B cell (primary cell): Measurements from ENCODE around the gene GNAT3. TPM values are rescaled to one million over a fixed set of nuclear protein-coding genes. Genes with fewer than 3 reads are reported as not detected.

ENCODE experiments used
- ATAC-seq: fragments of 200-7000 bp; cut with Tn5 transposase; one replicate; pipeline ENCODE4 v1.10.0; 2021; ENCODE audit warnings: low read depth, mild to moderate bottlenecking, moderate number of reproducible peaks, moderate library complexity
- CTCF ChIA-PET: fragments of 350-600 bp; sonication (Branson Sonifier 250); formaldehyde crosslinking; loops from one replicate; lab custom pipeline; 2021; ENCODE audit warnings: antibody characterized with exemption, inconsistent platforms; lab: Charles Lee
- POLR2A ChIA-PET: fragments of 350-600 bp; sonication (Branson Sonifier 250); formaldehyde crosslinking; loops from one replicate; lab custom pipeline; 2021; ENCODE audit warnings: antibody characterized with exemption; lab: Charles Lee
- DNase-seq: peaks from one replicate; pipeline ENCODE4 v3.0.0; 2013
- H2AFZ ChIP-seq: 2 replicates; pipeline ENCODE4 v1.6.1; 2012; ENCODE audit warnings: mild to moderate bottlenecking, low read depth, low read length; ENCODE audit not compliant: insufficient read depth, poor library complexity, severe bottlenecking
- H3K27ac ChIP-seq, 2 donors: 1 replicate in 1 of 2; 2 replicates in 1 of 2; pipeline ENCODE4 v1.5.1; 2012 to 2013; ENCODE audit warnings: low read length in 2 of 2, mild to moderate bottlenecking in 2 of 2, moderate library complexity in 1 of 2
- H3K27me3 ChIP-seq, 4 experiments: fragments of 200-600 bp in 1 of 4; sonication (generic) in 1 of 4; replicated peaks in 1 of 4; 1 replicate in 2 of 4; 2 replicates in 2 of 4; pipeline versions ENCODE4 v1.6.1 to v1.7.0; 2013 to 2016; ENCODE audit warnings: low read length in 3 of 4, mild to moderate bottlenecking in 2 of 4, mixed read lengths in 1 of 4, moderate library complexity in 1 of 4; ENCODE audit not compliant: insufficient read depth in 4 of 4, control insufficient read depth in 3 of 4; ENCODE audit errors: control extremely low read depth in 1 of 4
- H3K36me3 ChIP-seq, 2 experiments: replicated peaks in 1 of 2; 1 replicate in 1 of 2; 2 replicates in 1 of 2; pipeline versions ENCODE4 v1.6.1 to v1.7.1; 2013; ENCODE audit warnings: low read length in 1 of 2; ENCODE audit not compliant: insufficient read depth in 2 of 2, control insufficient read depth in 1 of 2; ENCODE audit errors: control extremely low read depth in 1 of 2, extremely low read depth in 1 of 2
- H3K4me1 ChIP-seq, 2 donors: fragments of 200-600 bp in 1 of 2; sonication (generic) in 1 of 2; 1 replicate in 1 of 2; 2 replicates in 1 of 2; pipeline versions ENCODE4 v1.5.1 to v1.6.1; 2013 to 2017; ENCODE audit warnings: low read length in 2 of 2; ENCODE audit not compliant: control insufficient read depth in 2 of 2, insufficient read depth in 2 of 2
- H3K4me2 ChIP-seq: replicated peaks from 2 replicates; pipeline ENCODE3; 2012; ENCODE audit warnings: mild to moderate bottlenecking, low read depth, low read length; ENCODE audit not compliant: poor library complexity, severe bottlenecking
- H3K4me3 ChIP-seq, 5 experiments: fragments of 200-600 bp in 1 of 5; sonication (generic) in 1 of 5; 1 replicate in 3 of 5; 2 replicates in 2 of 5; pipeline versions ENCODE4 v1.5.1 to v1.7.0; 2011 to 2016; ENCODE audit warnings: low read length in 4 of 5, mild to moderate bottlenecking in 4 of 5, low read depth in 2 of 5, control low read depth in 1 of 5, moderate library complexity in 1 of 5; ENCODE audit not compliant: insufficient read depth in 1 of 5; ENCODE audit errors: control extremely low read depth in 1 of 5, extremely low read depth in 1 of 5
- H3K79me2 ChIP-seq: fragments of 200-600 bp; sonication (generic); one replicate; pipeline ENCODE4 v1.6.0; 2016; ENCODE audit warnings: low read length; ENCODE audit not compliant: control insufficient read depth, insufficient read depth
- H3K9ac ChIP-seq: fragments of 200-600 bp; sonication (generic); 2 replicates; pipeline ENCODE4 v1.6.1; 2017; ENCODE audit warnings: mild to moderate bottlenecking, low read length, moderate library complexity
- H3K9me3 ChIP-seq, 3 donors: one replicate each; pipeline versions ENCODE4 v1.6.1 to v1.7.1; 2013; ENCODE audit warnings: low read length in 2 of 3; ENCODE audit not compliant: control insufficient read depth in 2 of 3, insufficient read depth in 1 of 3; ENCODE audit errors: control extremely low read depth in 1 of 3
- H4K20me1 ChIP-seq: 2 replicates; pipeline ENCODE4 v1.6.0; 2012; ENCODE audit warnings: mild to moderate bottlenecking, low read length; ENCODE audit not compliant: insufficient read depth, control insufficient read depth, poor library complexity, severe bottlenecking
- H3K27ac Mint-ChIP-seq: one replicate; pipeline ENCODE4 v1.8.0; 2021; ENCODE audit warnings: mixed read lengths
- H3K27me3 Mint-ChIP-seq: one replicate; pipeline ENCODE4 v1.8.0; 2021; ENCODE audit warnings: mixed read lengths
- H3K4me1 Mint-ChIP-seq: one replicate; pipeline ENCODE4 v1.8.0; 2021; ENCODE audit warnings: mixed read lengths
- H3K4me3 Mint-ChIP-seq: one replicate; pipeline ENCODE4 v1.8.0; 2021; ENCODE audit warnings: mixed read lengths
- H3K9me3 Mint-ChIP-seq: one replicate; pipeline ENCODE4 v1.8.0; 2022; ENCODE audit warnings: mixed read lengths; ENCODE audit not compliant: insufficient read depth
- CTCF ChIP-seq: fragments of 200-600 bp; IDR thresholded peaks from one replicate; pipeline ENCODE4 v1.8.0; 2022; ENCODE audit warnings: antibody characterized with exemption, mild to moderate bottlenecking
- EZH2 ChIP-seq: IDR thresholded peaks from 2 replicates; pipeline ENCODE4 v1.6.1; 2012; ENCODE audit warnings: borderline replicate concordance, low read depth, mild to moderate bottlenecking, moderate library complexity, low read length; ENCODE audit not compliant: insufficient read depth, poor library complexity, severe bottlenecking
- WGBS: methylation state at CpG from one replicate; pipeline ENCODE4 v1.1.5; 2013; ENCODE audit warnings: missing lambda C conversion rate; ENCODE audit not compliant: insufficient coverage; 5-methylcytosine and 5-hydroxymethylcytosine counted together
- intact Hi-C: fragments of 100-400 bp; cut with micrococcal nuclease; formaldehyde crosslinking; loops from one replicate; pipeline ENCODE4 v1.10.0; 2022
- polyA plus RNA-seq: library from polyadenylated mRNA; depleted of rRNA; stranded (reverse); fragments of >200 nt; gene quantifications from 2 replicates; pipeline ENCODE4 v1.2.3, GENCODE V29; 2012
- total RNA-seq, 2 donors: library from RNA; stranded (reverse); fragments of 120-200 nt in 1 of 2; gene quantifications; 1 replicate in 1 of 2; 2 replicates in 1 of 2; pipeline versions ENCODE4 v1.2.3 to v1.2.4, GENCODE V29; 2013 to 2022

The GNAT3 gene
- total and polyA plus RNA-seq, 2 donors (not counting 1 experiment from before 2014, with no cell fraction given): not detected

GRCh38 chr7:80517282-80517747 is 5.5 kb upstream of the GNAT3 start:
- DNase-seq (no peak), ATAC-seq (no peak)
- Histone ChIP-seq H3K4me2 (no peak overlapping the region), H3K4me3 (no peak overlapping the region), H3K27me3 (no peaks in the 10 kb centered on the region), H3K79me2 (no peaks in the 10 kb centered on the region), H4K20me1 (no peaks in the 10 kb centered on the region), H3K4me1 (no peaks in the 10 kb centered on the region), H3K9ac (no peak overlapping the region), H3K27ac (no peak overlapping the region), H3K36me3 (no peaks in the 10 kb centered on the region), H3K9me3 (no peaks in the 10 kb centered on the region), H2AFZ (no peak overlapping the region)
- no peak overlapping the region for H3K4me3 Mint-ChIP-seq
- TF ChIP-seq EZH2 (no peak), CTCF (no peak)
- no peaks in the 10 kb centered on the region for H3K27me3 Mint-ChIP-seq
- H3K4me1 Mint-ChIP-seq: no peaks in the 10 kb centered on the region
- no peaks in the 10 kb centered on the region for H3K9me3 Mint-ChIP-seq
- WGBS: no CpG with 5 or more reads among the region's 4 CpGs
- H3K27ac Mint-ChIP-seq: no peak overlapping the region
- POLR2A ChIA-PET: no interaction called here
- CTCF ChIA-PET: no interaction called here
- intact Hi-C loops: no loop called here

GRCh38 chr7:80515298-80515697 is 3.4 kb upstream of the GNAT3 start:
- no peak for ATAC-seq
- Mint-ChIP-seq H3K27me3 (no peaks in the 10 kb centered on the region), H3K9me3 (no peaks in the 10 kb centered on the region), H3K4me1 (no peaks in the 10 kb centered on the region), H3K4me3 (no peak overlapping the region), H3K27ac (no peak overlapping the region)
- intact Hi-C loops: no loop called here
- Histone ChIP-seq H2AFZ (no peak overlapping the region), H3K9ac (no peak overlapping the region), H3K36me3 (no peaks in the 10 kb centered on the region), H3K4me3 (no peak overlapping the region), H3K79me2 (no peaks in the 10 kb centered on the region), H3K4me1 (no peaks in the 10 kb centered on the region), H4K20me1 (no peaks in the 10 kb centered on the region), H3K27ac (no peak overlapping the region), H3K9me3 (no peaks in the 10 kb centered on the region), H3K27me3 (no peaks in the 10 kb centered on the region), H3K4me2 (no peak overlapping the region)
- CTCF ChIA-PET: no interaction called here
- POLR2A ChIA-PET: no interaction called here
- no peak for TF ChIP-seq EZH2
- no peak for TF ChIP-seq CTCF
- DNase-seq: no peak
